Endometrial microvascular endothelial cells (primary cell): ENCODE results near the gene PRR33. TPM values are rescaled to one million over a fixed set of nuclear protein-coding genes. Genes with fewer than 3 reads are reported as not detected.

ENCODE experiments used
- in situ Hi-C: cut with HindIII; loops from 2 replicates; pipeline ENCODE4 v1.10.0; 2017; ENCODE audit warnings: low sequenced_read_pairs, low pct_unique_long_range_greater_than_20kb; ENCODE audit errors: inconsistent ontology term
- total RNA-seq: library from RNA; depleted of rRNA; stranded (reverse); fragments of >200 nt; gene quantifications from one replicate; pipeline ENCODE4 v1.2.3, GENCODE V29; 2015; ENCODE audit errors: inconsistent ontology term

The PRR33 gene
- total RNA-seq, 1 donor from 2014 or later = not detected

DNA sequence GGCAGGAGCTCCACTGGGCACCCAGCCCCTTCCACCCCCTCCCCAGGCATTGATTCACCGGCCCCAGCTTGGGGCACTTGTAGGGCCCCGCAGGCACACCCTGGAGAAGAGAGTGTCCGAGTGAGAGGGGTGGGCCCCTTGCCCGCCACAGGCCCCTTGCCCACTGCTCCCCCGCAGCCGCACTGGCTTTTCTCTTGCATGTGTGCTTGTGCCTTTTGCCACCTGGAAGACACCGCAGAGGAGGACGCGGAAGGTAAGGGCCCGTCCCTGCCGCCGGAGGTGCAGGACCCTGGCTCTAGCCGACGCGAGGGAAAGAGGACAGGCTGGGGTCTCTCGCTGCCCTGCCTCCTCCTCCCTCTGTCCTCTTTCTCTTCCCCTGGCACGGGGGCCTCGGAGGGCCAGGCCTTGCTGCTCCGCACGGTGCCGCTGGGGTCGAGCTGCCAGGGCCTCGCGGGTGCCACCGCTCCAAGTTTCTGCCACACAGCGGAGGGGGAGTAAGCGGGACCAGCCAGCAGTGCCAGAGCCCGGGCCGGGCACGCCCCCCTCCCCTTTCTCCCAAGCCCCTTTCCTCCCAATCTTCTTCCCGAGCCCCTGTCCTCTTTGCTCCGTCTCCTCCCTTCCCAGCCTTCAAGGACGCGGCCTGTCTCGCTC lies 37.3 kb upstream of the PRR33 start:
- in situ Hi-C loops = no loop called here

DNA sequence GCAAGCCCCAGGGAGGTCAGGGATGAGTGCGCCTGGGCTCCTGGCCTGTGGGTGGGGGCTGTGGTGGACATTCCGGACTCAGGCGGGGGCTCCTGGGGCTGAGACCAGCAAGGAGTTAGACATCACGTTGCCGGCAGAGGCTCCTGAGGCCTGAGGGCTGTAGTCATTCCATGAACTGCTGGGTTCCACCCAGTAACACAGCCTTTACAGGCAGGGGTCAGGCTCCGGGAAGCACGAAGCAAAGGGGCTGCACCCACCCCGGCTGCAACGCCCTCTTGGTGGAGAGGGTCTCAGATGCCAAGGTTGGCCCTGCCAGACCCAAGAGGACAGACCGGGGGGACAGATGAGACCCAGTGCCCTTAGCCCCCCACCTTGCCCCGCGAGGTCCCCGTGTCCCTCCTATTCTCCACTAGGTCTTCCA lies 36.8 kb upstream of the PRR33 start:
- in situ Hi-C loops = no loop called here

DNA sequence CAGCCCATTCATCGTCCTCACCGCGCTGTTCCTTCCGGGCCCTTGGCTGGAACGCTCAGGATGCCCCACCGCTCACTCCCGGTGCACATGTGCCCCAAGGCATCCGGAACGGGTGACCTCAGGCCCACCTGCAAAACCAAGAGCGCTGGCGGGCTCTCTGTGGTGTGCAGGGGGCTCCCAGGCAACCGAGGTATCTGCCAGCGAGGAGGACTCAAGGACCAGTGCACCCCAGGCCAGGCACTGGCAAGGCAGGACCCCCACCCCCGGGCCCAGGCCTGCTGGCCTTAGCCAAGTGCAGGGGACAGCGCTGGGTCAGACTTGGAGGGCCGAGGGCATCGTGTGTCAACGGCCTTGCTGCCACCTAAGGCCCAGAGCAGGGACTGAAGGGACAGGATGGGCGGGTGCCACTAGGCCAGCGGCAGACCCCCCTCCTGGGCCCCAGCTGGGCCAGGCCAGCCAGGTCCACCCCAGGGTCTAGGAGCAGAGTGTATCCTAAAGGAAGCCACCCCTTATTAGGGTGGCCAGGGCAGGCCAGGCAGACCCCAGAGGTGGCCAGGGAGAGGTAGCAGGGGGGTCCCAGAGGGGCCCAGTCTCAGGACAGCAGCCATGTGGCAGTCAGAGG lies 36.3 kb upstream of the PRR33 start:
- in situ Hi-C loops = no loop called here

DNA sequence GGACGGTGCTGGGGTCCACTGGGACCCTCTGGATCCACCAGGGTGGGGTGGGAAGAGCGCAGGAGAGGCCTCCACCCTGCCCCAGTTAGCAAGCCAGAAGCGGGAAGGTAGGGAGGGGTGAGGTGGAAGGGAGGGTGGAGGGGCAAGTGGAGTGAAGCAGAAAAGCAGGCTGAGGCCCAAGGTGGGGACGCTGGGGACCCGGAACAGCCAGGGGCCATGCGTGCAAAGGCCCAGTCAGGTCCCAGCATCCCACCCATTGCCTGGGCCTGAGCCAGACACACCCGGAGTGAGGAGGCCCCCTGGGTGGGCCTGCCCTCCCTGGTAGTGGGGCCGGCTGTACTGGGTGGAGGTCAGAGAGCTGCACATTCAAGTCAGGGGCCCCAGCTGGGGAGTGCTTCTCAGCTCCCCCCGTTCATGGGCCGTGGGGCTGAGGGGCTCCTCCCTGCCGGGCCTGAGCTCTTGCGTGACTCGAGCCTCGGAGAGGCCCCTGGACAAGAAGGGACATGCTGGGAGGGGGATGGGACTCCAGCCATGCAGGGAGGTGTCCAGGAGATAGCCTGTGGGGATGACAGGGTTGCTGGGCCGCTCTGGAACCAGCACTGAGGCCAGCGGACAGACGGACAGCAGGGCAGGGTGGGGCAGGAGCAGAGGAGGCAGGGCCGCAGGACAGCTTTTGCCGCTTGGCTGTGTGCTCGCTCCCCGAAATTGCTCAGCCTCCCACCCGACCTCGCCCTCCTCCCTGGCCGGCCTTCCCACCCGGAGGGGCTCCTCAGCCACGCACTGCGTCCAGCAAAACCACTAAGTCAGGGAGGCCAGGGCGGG lies 35.5 kb upstream of the PRR33 start:
- in situ Hi-C loops = no loop called here

DNA sequence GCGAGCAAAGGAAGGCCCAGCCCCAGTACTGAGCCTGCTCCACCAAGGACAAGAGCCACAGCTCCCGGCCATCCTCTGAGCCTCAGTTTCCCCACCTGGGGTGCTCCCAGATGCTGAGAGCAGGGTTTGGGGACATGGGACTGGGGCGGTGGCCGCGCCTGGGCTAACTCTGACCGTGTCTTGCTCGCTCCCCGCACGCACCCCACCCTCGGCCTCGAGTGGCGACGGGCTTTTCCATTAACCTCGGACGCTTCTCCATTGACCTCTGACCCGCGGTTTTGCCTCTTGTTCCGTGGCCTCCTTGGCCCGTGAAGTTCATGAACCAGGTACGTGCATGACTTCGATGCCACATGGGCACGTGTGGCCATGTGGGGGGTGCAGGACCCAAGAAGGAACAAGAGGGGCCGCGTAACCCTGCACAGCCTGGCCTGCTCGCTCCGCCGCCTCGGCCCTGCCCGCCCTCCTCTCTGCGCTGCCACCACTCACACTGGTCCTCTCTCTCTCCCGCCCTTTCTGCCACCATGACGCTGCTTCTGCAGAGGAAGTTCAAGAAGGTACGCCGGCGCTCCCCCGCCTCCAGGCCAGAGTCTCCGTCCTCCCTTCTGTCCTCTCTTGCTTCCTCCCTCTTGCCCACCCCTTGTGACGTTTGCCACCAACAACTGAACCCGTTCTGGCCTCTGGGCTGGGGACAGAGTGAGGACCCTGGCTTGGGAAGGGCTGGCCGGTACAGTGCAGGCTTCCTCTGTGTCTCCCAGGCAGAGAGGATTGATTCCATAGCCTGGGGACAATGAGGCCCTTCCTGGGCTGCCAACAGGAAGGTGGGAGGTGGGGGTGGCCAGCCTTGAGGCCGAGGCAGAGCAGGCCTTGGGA lies 34.7 kb upstream of the PRR33 start:
- in situ Hi-C loops = no loop called here

DNA sequence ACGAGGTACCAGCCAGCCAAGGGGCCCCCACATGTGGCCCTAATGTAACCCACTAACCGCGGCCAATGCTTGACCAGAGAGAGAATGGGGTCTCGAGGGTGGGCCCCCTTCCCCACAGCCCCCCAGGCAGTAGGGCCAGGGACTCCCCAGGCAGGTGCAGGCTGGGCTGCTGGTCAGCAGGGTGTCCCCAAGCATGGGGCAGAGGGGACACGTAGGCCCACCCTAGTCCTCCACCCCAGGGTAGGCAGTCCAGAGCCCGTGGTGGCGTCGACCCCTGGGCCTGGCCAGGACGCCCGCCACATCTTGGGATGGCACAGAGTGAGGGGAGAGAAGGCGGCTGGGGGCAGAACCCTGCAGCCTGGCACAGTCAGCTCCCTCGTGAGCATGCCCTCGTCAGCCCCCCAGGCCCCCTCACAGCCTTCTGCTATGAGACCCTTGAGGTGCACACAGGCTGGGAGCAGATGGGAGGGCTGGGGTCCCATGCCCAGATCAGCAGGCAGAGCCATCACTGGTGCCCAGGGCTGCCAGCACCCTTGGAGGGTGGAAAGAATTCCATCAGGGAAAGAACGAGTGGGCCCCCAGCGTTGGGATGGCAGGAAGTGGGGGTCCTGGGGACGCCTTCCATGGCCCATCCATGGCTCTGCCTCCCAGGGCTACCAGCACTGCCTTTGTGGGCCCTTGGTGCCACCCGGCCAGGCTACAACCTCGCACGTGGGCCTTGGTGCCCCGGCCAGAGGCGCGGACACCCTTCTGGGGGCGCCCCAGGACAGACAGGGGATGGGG lies 33.9 kb upstream of the PRR33 start:
- in situ Hi-C loops = no loop called here

DNA sequence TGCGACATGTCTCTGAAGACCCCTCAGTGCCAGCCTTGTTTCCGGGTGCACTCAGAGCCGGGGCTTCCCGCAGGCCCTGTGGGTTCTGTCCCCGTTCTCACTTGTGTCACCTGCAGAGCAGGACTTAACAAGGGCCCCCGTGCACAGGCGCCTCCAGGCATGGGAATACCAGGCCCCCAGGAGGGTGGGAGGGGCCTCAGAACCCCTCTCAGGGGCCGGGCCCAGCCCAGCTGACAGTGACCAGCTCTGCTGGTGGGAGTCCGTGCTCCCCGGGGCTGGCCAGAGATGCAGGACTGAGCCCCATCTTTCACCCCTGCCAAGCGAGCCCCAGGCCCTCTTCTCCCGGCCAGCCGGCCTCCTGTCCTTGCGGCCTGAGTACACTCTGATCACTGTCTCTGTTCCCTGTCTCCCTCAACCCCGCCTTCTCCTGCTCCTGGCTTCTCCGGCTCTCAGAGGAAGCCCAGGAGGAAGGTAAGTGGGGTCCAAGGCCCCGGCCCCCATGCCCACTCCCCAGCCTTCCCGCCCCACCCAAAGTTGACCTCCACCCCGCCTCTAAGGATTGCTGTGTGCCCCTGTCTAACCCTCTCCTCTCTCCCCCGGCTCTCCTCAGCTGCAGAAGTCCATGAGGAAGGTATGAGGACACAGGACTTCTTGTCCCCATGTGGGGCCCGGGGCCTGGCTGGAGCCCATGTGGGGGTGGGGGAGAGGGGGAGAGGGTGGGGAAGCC lies 33.1 kb upstream of the PRR33 start:
- in situ Hi-C loops = no loop called here

DNA sequence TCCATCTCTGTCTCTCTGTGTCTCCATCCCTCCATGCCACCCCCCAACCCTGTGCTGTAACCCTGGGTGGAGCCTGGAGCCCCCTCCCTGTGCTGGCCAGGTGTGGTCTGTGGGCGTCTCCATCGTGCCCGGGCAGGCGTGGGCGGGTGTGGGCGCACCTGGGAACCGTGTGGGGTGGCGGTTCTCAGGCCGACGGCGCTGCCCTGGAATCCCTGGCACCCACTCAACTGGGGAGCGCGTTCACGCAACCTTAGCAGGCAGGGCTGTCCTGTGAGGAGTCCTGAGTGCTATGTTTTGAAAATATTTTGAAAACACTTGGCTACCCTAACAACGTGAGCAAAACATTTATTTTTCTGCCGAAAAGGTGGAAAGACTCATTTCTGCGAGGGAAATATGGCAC lies 32.5 kb upstream of the PRR33 start:
- in situ Hi-C loops = no loop called here

DNA sequence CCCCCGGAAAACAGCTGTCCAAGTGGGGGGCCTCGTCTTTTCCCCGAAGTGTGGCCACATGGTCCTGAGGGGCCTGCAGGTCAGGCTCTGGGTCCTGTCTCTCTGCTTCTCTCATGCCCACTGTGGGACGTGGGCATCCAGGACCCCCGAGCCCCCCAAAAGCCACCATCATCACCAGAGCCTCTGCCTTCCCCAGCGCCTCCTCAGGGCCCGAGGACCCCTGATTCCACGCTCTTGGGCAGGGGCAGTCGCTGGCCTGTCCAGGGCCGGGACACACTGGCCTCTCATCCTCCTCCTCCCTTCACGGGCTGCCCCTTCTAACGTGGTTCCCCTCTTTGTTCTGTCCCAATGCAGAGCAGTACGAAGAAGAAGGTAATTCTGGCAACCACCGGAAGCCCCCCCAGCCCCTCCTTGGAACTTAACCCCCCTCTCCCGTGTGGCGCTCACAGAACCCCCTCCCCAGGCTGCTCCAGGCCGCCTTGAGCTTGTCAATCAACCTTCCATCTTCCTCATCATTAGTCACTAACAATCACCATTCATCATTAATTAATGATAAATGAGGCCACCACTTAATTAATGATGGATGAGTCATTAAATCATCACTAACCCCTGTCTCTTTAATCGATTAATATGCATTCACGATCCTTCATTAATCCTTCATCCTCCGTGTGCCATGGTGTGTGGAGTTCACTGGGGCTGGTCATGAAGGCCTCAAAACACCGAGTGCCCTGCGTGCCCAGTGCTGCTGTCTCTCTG lies 31.7 kb upstream of the PRR33 start:
- in situ Hi-C loops = no loop called here

DNA sequence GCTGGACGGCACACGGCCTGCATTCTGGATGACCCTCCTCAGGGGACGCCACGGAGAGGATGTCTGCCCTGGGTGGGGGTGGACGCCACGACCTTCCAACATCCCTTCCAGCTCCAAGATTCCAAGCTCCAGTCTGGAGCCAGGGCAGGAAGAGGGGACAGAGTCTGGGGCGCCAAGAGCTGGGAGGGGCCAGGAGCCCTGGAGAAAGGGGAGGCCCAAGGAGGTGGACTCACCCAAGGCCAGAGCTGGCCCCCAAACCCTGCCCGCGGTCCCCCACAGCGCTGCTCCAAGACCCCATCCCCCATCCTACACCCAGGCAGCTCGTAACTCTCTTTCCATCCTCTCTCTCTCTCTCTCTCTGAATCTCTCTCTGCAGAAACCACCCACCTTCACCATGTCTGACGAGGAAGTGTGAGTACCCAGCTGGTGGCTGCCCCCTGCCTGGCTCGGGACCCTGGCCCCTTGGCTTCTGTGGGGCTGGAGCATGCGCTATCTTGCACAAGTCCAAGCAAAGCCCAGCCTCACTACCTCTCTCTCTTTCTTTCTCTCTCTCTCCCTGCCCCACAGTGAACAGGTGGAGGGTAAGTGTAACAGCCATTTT lies 30.9 kb upstream of the PRR33 start:
- in situ Hi-C loops = no loop called here

DNA sequence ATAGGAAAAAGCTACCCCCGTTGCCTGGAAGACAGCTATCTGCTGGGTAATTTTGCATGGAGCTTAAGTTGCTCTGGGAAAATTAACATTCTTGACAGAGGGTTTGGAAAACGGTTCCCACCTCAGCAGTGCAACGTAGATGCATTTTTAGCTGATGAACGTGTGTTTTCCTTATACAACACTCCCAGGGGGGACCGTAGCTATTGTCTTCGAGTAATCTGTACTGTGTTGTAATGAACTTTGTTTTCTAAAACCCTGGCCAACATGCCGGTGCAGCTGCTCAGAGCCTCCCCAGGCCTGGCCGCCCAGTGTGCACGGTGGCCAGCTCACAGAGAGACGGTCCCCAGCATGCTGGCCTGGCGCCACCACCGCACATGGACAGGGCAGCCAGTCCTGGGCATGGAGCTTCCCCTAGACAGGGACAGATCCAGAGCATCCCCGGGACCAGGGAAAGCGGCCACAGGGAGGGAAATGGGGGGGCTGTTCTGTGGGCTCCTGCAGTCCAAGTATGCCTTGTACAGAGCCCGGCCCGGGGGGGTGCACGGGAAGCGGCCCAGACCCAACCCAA lies 30.0 kb upstream of the PRR33 start:
- in situ Hi-C loops = no loop called here

DNA sequence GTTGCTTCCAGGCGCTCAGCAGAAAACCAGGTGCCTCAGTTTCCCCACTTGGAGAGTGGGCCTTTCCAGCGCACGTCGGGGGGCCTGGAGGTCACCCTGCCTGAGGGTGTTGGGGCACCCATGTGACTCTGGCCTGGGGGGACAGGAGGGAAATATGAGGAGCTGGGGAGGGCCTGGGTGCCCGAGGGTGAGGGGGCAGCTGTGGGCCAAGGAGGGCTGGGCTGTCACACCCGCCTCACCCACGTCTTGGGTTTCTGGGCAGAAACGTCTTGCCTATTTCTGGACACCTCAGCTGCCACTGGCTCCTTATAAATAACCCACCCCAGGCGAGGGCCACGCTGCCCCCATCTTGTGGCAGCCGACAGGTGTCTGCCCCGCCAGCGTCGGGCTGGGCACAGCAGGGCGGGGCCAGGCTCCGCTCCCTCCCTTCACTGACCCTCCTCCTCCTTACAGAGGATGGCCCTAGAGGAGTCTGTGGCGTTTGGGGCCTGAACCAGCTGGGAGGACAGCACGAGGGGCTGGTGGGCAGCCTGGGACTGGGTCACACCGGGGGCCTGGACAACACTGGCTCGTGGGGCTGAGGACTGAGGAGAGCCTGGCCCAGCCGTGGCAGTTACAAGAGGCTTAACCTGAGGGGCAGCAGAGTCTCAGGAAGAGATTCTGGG lies 29.3 kb upstream of the PRR33 start:
- in situ Hi-C loops = no loop called here

DNA sequence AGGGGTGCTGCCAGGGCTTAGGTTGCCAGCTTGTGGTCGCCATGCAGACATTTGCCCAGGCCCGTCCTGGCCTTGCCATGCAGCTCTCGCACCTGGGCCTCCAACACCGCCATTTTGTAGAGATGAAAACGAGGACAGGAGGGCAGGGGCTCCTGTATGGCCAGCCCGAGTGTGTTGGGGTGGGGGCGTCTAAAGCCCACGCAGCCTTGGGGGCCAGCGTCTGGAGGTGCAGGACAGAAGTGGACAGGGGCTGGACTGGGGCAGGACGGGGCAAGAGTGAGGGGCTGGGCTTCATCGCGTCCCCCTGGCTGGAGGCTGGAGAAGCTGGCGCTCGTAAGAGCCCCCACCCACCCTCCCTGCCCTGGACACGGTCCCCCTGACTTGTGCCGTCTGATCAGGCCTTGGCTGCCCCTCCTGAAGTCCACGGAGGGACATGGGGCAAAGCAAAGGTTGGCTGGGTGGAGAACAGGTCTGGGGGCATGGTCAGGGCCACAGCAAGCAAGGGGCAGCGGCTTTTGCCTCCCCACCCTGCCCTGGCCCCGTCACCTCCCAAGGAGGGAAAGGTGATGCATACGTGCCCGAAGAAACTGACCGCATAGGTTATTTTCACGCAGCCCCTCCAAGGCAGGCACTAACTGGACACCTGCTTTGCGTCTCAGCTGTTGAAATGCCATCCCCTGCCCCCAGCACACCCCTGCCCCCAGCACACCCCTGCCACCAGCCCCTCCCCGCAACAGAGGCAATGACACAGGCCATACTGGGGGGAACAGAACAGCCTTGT lies 28.6 kb upstream of the PRR33 start:
- in situ Hi-C loops = no loop called here

DNA sequence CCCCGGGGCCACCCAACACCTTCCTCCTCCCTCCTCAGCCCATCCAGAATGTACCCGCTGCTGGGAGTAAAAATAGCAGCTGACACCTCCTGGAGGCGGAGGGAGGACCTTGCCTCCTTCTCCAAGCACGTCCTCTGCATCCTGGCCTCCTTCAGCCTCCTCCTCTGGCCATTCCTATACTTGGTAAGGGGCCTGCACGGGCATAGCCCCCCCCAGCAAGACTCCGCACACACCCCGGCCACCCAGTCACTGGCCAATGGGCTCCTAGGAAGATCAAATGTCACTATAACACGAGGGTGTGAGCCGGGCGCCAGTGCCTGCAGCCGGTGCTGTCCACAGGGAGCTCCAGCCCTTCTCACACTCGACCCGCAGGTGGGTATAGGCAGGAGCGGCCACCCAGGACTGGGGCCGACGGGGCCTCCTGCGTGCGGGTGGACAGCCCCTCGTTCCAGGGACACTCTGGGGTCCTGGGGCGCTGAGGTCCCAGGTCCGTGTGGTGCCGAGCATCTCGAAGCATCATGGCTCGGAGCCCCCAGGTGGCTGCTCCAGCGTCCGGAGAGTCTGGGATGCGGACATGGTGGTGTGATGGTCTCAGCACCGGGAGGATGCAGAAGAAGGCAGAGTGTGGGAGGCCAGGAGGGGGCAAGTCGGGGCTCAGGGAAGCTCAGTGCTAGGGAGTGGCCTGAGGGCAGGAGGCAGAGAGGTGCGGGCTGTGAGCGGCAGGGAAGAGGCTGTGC lies 27.9 kb upstream of the PRR33 start, which contains the start of gene TNNT3:
Gene TNNT3, plus strand, starts transcription at position 313 of the 737 bp plus-strand sequence. CDS start 3,172 bp downstream, outside the sequence.
- in situ Hi-C loops = no loop called here
